GM12865 (cell line): Measurements from ENCODE around the gene BRIP1.

Source experiments
- DNase-seq: peaks from one replicate; pipeline ENCODE4 v3.0.0; 2010; ENCODE audit warnings: low read depth
- H3K4me3 ChIP-seq: 2 replicates; pipeline ENCODE4 v1.5.1; 2011; ENCODE audit warnings: mild to moderate bottlenecking, low read depth, low read length, control low read depth
- CTCF ChIP-seq: IDR thresholded peaks from 2 replicates; pipeline ENCODE4 v1.5.1; 2011; ENCODE audit warnings: low read length, control low read depth, low read depth, inconsistent platforms; ENCODE audit not compliant: insufficient read depth; ENCODE audit errors: missing control alignments

BRIP1 gene

GRCh38 chr17:61764846-61765245, 98.5 kb downstream of the BRIP1 start:
- no peak overlapping the region for H3K4me3 ChIP-seq
- no peak for TF ChIP-seq CTCF
- DNase-seq = no peak

- no peak for DNase-seq
- TF ChIP-seq CTCF = no peak
- no peak overlapping the region for H3K4me3 ChIP-seq
Measured at GRCh38 chr17:61761827-61762226, 101.5 kb downstream of the BRIP1 start.

GRCh38 chr17:61759362-61759761, 104.0 kb downstream of the BRIP1 start:
- no peak overlapping the region for H3K4me3 ChIP-seq
- DNase-seq = no peak
- no peak for TF ChIP-seq CTCF

DNA sequence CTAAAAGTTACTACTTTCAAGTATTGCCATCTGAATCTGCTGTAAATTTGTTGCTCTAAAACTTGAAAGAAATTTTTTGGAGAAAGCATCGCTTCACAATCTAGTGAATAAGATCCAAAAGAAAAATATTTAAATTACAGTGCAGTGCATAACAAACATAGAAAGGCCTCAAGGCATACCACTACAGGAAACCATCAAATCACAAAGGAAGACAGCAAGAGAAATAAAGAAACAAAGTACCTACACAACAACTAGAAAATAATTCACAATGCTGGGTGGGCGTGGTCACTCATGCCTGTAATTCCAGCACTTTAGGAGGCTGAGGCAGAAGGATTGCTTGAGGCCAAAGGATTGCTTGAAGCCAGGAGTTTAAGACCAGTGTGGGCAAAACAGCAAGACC, 104.9 kb downstream of the BRIP1 start:
- no peak for TF ChIP-seq CTCF
- no peak for DNase-seq
- no peak overlapping the region for H3K4me3 ChIP-seq

DNA sequence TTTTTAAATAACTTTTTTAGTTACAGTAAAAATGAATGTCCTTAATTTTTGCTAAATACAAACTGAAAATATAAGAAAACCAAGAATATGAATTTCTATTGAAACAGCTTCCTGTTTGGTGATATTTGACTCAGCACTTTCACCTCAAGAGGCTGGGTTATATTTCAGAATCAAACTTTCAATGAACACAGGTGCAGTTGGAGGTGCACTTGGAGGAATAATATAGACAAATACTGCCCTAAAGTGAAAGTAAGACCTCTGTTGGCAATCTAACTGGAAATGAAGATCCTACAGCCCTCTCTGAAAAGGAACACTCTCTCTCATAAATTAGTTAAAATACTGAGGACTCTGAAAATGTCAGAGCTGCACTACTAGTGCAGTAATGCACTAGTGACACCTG, 106.2 kb downstream of the BRIP1 start:
- no peak for TF ChIP-seq CTCF
- peak; percentile 76 for DNase-seq
- no peak overlapping the region for H3K4me3 ChIP-seq

DNA sequence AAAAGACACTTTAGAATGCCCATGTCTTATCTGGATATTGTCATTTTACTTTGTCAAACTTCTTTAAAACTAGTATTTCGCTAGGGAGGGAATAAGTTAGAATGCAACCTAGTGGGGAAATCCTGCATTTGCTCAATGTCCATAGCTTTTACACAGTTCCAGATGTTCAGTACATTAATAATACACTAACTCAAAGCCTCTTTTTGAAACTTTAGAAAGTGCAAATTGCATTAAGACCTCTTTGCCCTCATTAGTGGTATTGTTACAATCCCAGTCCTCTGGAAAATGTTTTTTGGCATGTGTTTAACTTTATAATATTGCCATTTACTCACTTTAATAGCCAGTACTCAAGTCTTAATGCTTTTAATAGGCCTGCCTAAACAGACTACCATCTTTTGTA, 106.8 kb downstream of the BRIP1 start:
- no peak overlapping the region for H3K4me3 ChIP-seq
- TF ChIP-seq CTCF = no peak
- no peak for DNase-seq

DNA sequence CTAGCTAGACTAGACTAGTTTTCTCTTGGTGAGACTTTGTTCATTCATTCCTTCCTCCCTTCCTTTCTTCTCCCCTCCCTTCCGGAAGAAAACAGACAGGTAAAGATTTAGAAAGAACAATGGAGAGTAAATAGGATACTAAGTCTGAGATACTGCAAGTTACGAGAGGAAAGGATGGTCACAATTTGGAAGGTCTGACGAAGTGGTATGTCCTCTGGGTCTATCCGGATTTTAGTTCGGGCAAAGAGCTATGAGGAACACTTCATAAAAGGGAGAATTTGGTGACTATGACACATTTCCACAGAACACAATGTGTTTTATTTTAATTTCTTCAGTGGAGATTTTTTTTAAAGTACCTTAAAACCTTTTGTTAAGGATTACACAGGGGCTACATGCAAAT, 107.7 kb downstream of the BRIP1 start:
- no peak for TF ChIP-seq CTCF
- H3K4me3 ChIP-seq = no peak overlapping the region
- DNase-seq = no peak
